Calu3 (cell line): ENCODE data around the gene FAM234A. TPM values are rescaled to one million over a fixed set of nuclear protein-coding genes. Genes with fewer than 3 reads are reported as not detected.
A peak's percentile ranks its signal among the peaks of the same experiment; 100 is the strongest.

ENCODE experiments used
- BruUV-seq: library from RNA; stranded (reverse); fragments of 400-500 nt; replicated peaks from 2 replicates; lab custom pipeline; 2021; lab: Mats Ljungman, UMichigan
- CTCF ChIA-PET: fragments of 300-600 bp; sonication (Branson Sonifier 250); formaldehyde crosslinking; loops from one replicate; lab custom pipeline; 2022; ENCODE audit warnings: antibody characterized with exemption; lab: Charles Lee
- DNase-seq: peaks from one replicate; pipeline ENCODE4 v3.0.0; 2022
- H3K27ac Mint-ChIP-seq: one replicate; pipeline ENCODE4 v1.8.0; 2022; ENCODE audit warnings: mixed read lengths; ENCODE audit not compliant: unreplicated experiment
- H3K27me3 Mint-ChIP-seq: one replicate; pipeline ENCODE4 v1.8.0; 2022; ENCODE audit warnings: mixed read lengths; ENCODE audit not compliant: unreplicated experiment
- H3K36me3 Mint-ChIP-seq: one replicate; pipeline ENCODE4 v1.8.0; 2022; ENCODE audit warnings: mild to moderate bottlenecking, moderate library complexity, mixed read lengths; ENCODE audit not compliant: insufficient read depth, unreplicated experiment
- H3K4me1 Mint-ChIP-seq: one replicate; pipeline ENCODE4 v1.8.0; 2022; ENCODE audit warnings: mild to moderate bottlenecking, low read depth, mixed read lengths; ENCODE audit not compliant: unreplicated experiment
- H3K4me3 Mint-ChIP-seq: one replicate; pipeline ENCODE4 v1.8.0; 2022; ENCODE audit warnings: mild to moderate bottlenecking, low read depth, moderate library complexity, mixed read lengths; ENCODE audit not compliant: unreplicated experiment
- H3K9me3 Mint-ChIP-seq: one replicate; pipeline ENCODE4 v1.8.0; 2022; ENCODE audit warnings: low read depth, mixed read lengths; ENCODE audit not compliant: unreplicated experiment
- CTCF ChIP-seq: fragments of 200-600 bp; IDR thresholded peaks from one replicate; pipeline ENCODE4 v1.8.0; 2022; ENCODE audit warnings: antibody characterized with exemption; ENCODE audit not compliant: unreplicated experiment
- intact Hi-C: fragments of 100-400 bp; cut with micrococcal nuclease; formaldehyde crosslinking; loops from one replicate; pipeline ENCODE4 v1.10.0; 2022; ENCODE audit not compliant: unreplicated experiment
- total RNA-seq: library from RNA; stranded (reverse); gene quantifications from 2 replicates; pipeline ENCODE4 v1.2.3, GENCODE V29; 2022

FAM234A gene
- total RNA-seq, 1 experiment from 2014 or later = 118 TPM

GRCh38 chr16:212999-213398, 21.6 kb upstream of the FAM234A start:
- no peaks in the 10 kb centered on the region for H3K27me3 Mint-ChIP-seq
- CTCF ChIA-PET = no interaction called here
- intact Hi-C loops = no loop called here
- TF ChIP-seq CTCF = no peak
- no peak overlapping the region for H3K27ac Mint-ChIP-seq
- no peak for DNase-seq
- no TSS peak for BruUV-seq
- no peaks in the 10 kb centered on the region for H3K9me3 Mint-ChIP-seq
- H3K36me3 Mint-ChIP-seq = peaks cover 46% of the 10 kb centered on the region
- H3K4me1 Mint-ChIP-seq = no peaks in the 10 kb centered on the region
- no peak overlapping the region for H3K4me3 Mint-ChIP-seq

- H3K4me1 Mint-ChIP-seq = peaks cover 9% of the 10 kb centered on the region
- H3K4me3 Mint-ChIP-seq = no peak overlapping the region
- no peak for DNase-seq
- peaks cover 88% of the 10 kb centered on the region for H3K36me3 Mint-ChIP-seq
- no peak overlapping the region for H3K27ac Mint-ChIP-seq
- no peak for TF ChIP-seq CTCF
- no peaks in the 10 kb centered on the region for H3K9me3 Mint-ChIP-seq
- intact Hi-C loops = no loop called here
- BruUV-seq = no TSS peak
- no peaks in the 10 kb centered on the region for H3K27me3 Mint-ChIP-seq
- CTCF ChIA-PET = no interaction called here
Observed at GRCh38 chr16:220021-220420, 14.6 kb upstream of the FAM234A start.

GRCh38 chr16:228151-228851, 6.3 kb upstream of the FAM234A start:
- peaks cover 62% of the 10 kb centered on the region for H3K36me3 Mint-ChIP-seq
- no peaks in the 10 kb centered on the region for H3K9me3 Mint-ChIP-seq
- no peak for TF ChIP-seq CTCF
- no peak for DNase-seq
- H3K27me3 Mint-ChIP-seq = no peaks in the 10 kb centered on the region
- CTCF ChIA-PET = interaction anchor here (0.6 to 2.1 kb wide), 6 partner anchors 11 to 270 kb away, joined by 3 to 14 read pairs (median 5); partner anchors contain the start of gene AXIN1
- H3K27ac Mint-ChIP-seq = peak overlapping the region; percentile 87
- H3K4me3 Mint-ChIP-seq = peak overlapping the region; percentile 94
- H3K4me1 Mint-ChIP-seq = peaks cover 10% of the 10 kb centered on the region
- intact Hi-C loops = no loop called here
- no TSS peak for BruUV-seq

- no peak for TF ChIP-seq CTCF
- intact Hi-C loops = no loop called here
- BruUV-seq = TSS peak; percentile 94
Observed at GRCh38 chr16:228852-229730, 5.5 kb upstream of the FAM234A start, which contains the start of gene LUC7L. LUC7L (minus strand) TSS chr16:229449; CDS start chr16:229339, 110 bp downstream.

More at GRCh38 chr16:228852-229730, 5.5 kb upstream of the FAM234A start, which contains the start of gene LUC7L:
- Mint-ChIP-seq H3K36me3 (peaks cover 58% of the 10 kb centered on the region), H3K4me1 (peaks cover 10% of the 10 kb centered on the region), H3K4me3 (peak within 1 kb of the TSS; percentile 94), H3K27me3 (no peaks in the 10 kb centered on the region), H3K27ac (peak within 1 kb of the TSS; percentile 87), H3K9me3 (no peaks in the 10 kb centered on the region)
- DNase-seq = peak; percentile 93
- CTCF ChIA-PET = interaction anchor here (0.6 to 2.1 kb wide), 7 partner anchors 11 to 269 kb away, joined by 3 to 14 read pairs (median 5); partner anchors contain the start of gene AXIN1
